Psoas muscle (tissue), 8 donors: ENCODE results near the gene SORCS1. TPM values are rescaled to one million over a fixed set of nuclear protein-coding genes. Genes with fewer than 3 reads are reported as not detected.

Experiments used
- ATAC-seq, 4 donors: fragments of 200-7000 bp; cut with Tn5 transposase; one replicate each; pipeline ENCODE4 v1.9.1; 2020; ENCODE audit warnings: moderate library complexity in 3 of 4, mild to moderate bottlenecking in 2 of 4
- DNase-seq, 2 donors: peaks; one replicate each; pipeline ENCODE4 v3.0.0-alpha.2; 2020
- H3K27ac ChIP-seq: fragments of 200-600 bp; one replicate; pipeline ENCODE4 v1.8.0; 2022
- H3K27me3 ChIP-seq, 3 donors: fragments of 200-600 bp in 1 of 3; one replicate each; pipeline versions ENCODE4 v1.6.1 to v1.8.0; 2013 to 2022; ENCODE audit warnings: low read length in 2 of 3, mild to moderate bottlenecking in 2 of 3, moderate library complexity in 1 of 3; ENCODE audit not compliant: insufficient read depth in 3 of 3
- H3K36me3 ChIP-seq, 2 donors: fragments of 200-600 bp in 1 of 2; one replicate each; pipeline versions ENCODE4 v1.6.1 to v1.8.0; 2013 to 2022; ENCODE audit warnings: low read depth in 1 of 2, mild to moderate bottlenecking in 1 of 2, moderate library complexity in 1 of 2; ENCODE audit not compliant: insufficient read depth in 1 of 2
- H3K4me1 ChIP-seq: fragments of 200-600 bp; one replicate; pipeline ENCODE4 v1.8.0; 2022
- H3K4me3 ChIP-seq: fragments of 200-600 bp; one replicate; pipeline ENCODE4 v1.8.0; 2022; ENCODE audit warnings: mild to moderate bottlenecking
- H3K9me3 ChIP-seq: fragments of 200-600 bp; one replicate; pipeline ENCODE4 v1.8.0; 2022
- CTCF ChIP-seq: fragments of 200-600 bp; IDR thresholded peaks from one replicate; pipeline ENCODE4 v1.8.0; 2022; ENCODE audit warnings: antibody characterized with exemption
- WGBS, 3 donors: extraction: QIAGEN DNeasy Blood & Tissue Kit; methylation state at CpG; one replicate each; pipeline versions ENCODE4 v1.1.6 to v1.1.7; 2013; 5-methylcytosine and 5-hydroxymethylcytosine counted together
- intact Hi-C, 2 donors: fragments of 100-400 bp; cut with DNase I; formaldehyde crosslinking; loops; one replicate each; pipeline versions ENCODE4 v1.11.0 to v1.14.2; 2022
- polyA plus RNA-seq, 3 donors: library from polyadenylated mRNA; stranded (reverse); fragments of 200-250 nt; gene quantifications; one replicate each; pipeline ENCODE4 v1.2.3, GENCODE V29; 2013
- total RNA-seq, 4 donors: library from RNA; stranded (reverse); fragmentation: NEBNext Ultra II Directional in 2 of 4; extraction: Animal tissue kit (Norgen Biotek cat#: 25700) in 2 of 4; gene quantifications; one replicate each; pipeline versions ENCODE4 v1.2.1 to v1.2.4, GENCODE V29; 2021 to 2023
- donor health status: healthy with polysubstance abuse.
- donor health status: DM: no; HTN: no; CAD: no; lungs with moderate emphysema.
- donor health status: Bipolar disorder and iron deficiency.
- donor health status: healthy.
- donor health status: DM: yes; HTN: yes; CAD: no.
- donor health status: DM: no; HTN: no; CAD: no.
- donor health status: DM: no; HTN: no; CAD: no.
- donor health status: DM: yes; HTN: yes; CAD: no.

SORCS1 gene
- total and polyA plus RNA-seq, 7 donors, result 0.03 to 0.36 (median 0.25) TPM; not detected in 1

GRCh38 chr10:106631016-106631702 lies 533.3 kb downstream of the SORCS1 start:
- Histone ChIP-seq H3K27me3 (no peaks in the 10 kb centered on the region), H3K27ac (no peak overlapping the region), H3K4me3 (no peak overlapping the region), H3K4me1 (no peaks in the 10 kb centered on the region), H3K36me3 (no peaks in the 10 kb centered on the region), H3K9me3 (no peaks in the 10 kb centered on the region)
- DNase-seq (no peak), ATAC-seq (no peak)
- TF ChIP-seq CTCF, result no peak
- intact Hi-C loops, result no loop called here
- WGBS, 3 donors, result 71 to 81% (median 71%) methylated on average over 3 of the region's 3 CpGs

GRCh38 chr10:106626371-106626770 lies 538.1 kb downstream of the SORCS1 start:
- Histone ChIP-seq H3K4me3 (no peak overlapping the region), H3K4me1 (no peaks in the 10 kb centered on the region), H3K27ac (no peak overlapping the region), H3K9me3 (no peaks in the 10 kb centered on the region), H3K36me3 (no peaks in the 10 kb centered on the region), H3K27me3 (no peaks in the 10 kb centered on the region)
- DNase-seq, result no peak
- TF ChIP-seq CTCF, result no peak
- 87 to 92% (median 91%) methylated on average over 2 of the region's 2 CpGs for WGBS, 3 donors
- ATAC-seq, result no peak
- intact Hi-C loops, result loop anchor here in 1 of 2 donors (10.0 kb wide), 1 partner anchor 58 kb away; no protein-coding TSS in a partner anchor

- Histone ChIP-seq H3K27me3 (no peaks in the 10 kb centered on the region), H3K4me3 (no peak overlapping the region), H3K4me1 (no peaks in the 10 kb centered on the region), H3K27ac (no peak overlapping the region), H3K9me3 (no peaks in the 10 kb centered on the region), H3K36me3 (no peaks in the 10 kb centered on the region)
- no peak for ATAC-seq
- TF ChIP-seq CTCF, result no peak
- DNase-seq, result no peak
- intact Hi-C loops, result loop anchor here in 1 of 2 donors (10.0 kb wide), 1 partner anchor 59 kb away; no protein-coding TSS in a partner anchor
- 35 to 40% (median 35%) methylated on average over 6 of the region's 6 CpGs for WGBS, 3 donors
Observed at GRCh38 chr10:106625751-106626150, 538.8 kb downstream of the SORCS1 start.

GRCh38 chr10:106619346-106619745 lies 545.2 kb downstream of the SORCS1 start:
- Histone ChIP-seq H3K27me3 (no peaks in the 10 kb centered on the region), H3K36me3 (no peaks in the 10 kb centered on the region), H3K4me1 (no peaks in the 10 kb centered on the region), H3K4me3 (no peak overlapping the region), H3K27ac (no peak overlapping the region), H3K9me3 (no peaks in the 10 kb centered on the region)
- WGBS, 3 donors, result 58 to 74% (median 68%) methylated on average over 1 of the region's 1 CpG
- no peak for TF ChIP-seq CTCF
- ATAC-seq, result no peak
- intact Hi-C loops, result no loop called here
- DNase-seq, result no peak

- no peak for TF ChIP-seq CTCF
- no peaks in the 10 kb centered on the region for H3K9me3 ChIP-seq
- ATAC-seq, result no peak
- intact Hi-C loops, result no loop called here
- no peaks in the 10 kb centered on the region for H3K27me3 ChIP-seq
- peak overlapping the region; percentile 30 for H3K27ac ChIP-seq
- WGBS, 3 donors, result 25 to 30% (median 30%) methylated on average over 5 of the region's 5 CpGs
- no peak for DNase-seq
- H3K4me1 ChIP-seq, result no peaks in the 10 kb centered on the region
- H3K36me3 ChIP-seq, result no peaks in the 10 kb centered on the region
- H3K4me3 ChIP-seq, result no peak overlapping the region
Observed at GRCh38 chr10:106618646-106619045, 545.9 kb downstream of the SORCS1 start.
